IMR-90 (cell line): ENCODE measurements around the gene TRIM10. TPM values are rescaled to one million over a fixed set of nuclear protein-coding genes. Genes with fewer than 3 reads are reported as not detected.

Source experiments
- ATAC-seq: fragments of 200-7000 bp; cut with Tn5 transposase; 2 replicates; pipeline ENCODE4 v1.9.1; 2020; ENCODE audit warnings: low read depth, mild to moderate bottlenecking, moderate library complexity
- BruUV-seq: library from RNA; stranded (reverse); fragments of 400-500 nt; replicated peaks from 2 replicates; lab custom pipeline; 2021; lab: Mats Ljungman, UMichigan
- CTCF ChIA-PET: fragments of 300-600 bp; formaldehyde crosslinking; extraction: SDS; loops from one replicate; lab custom pipeline; 2021; ENCODE audit warnings: antibody characterized with exemption; lab: Yijun Ruan, JAX
- POLR2A ChIA-PET: fragments of 300-600 bp; sonication (Branson Sonifier 250); formaldehyde crosslinking; loops from one replicate; lab custom pipeline; 2022; ENCODE audit warnings: antibody characterized with exemption; ENCODE audit not compliant: unreplicated experiment; lab: Charles Lee
- DNase-seq: peaks from one replicate; pipeline ENCODE4 v3.0.0; 2013
- H2AFZ ChIP-seq: replicated peaks from 2 replicates; pipeline ENCODE3; 2013; ENCODE audit warnings: low read length, mild to moderate bottlenecking; ENCODE audit not compliant: poor library complexity
- H2AK5ac ChIP-seq: 2 replicates; pipeline ENCODE4 v1.6.1; 2013; ENCODE audit warnings: low read depth, low read length, inconsistent platforms
- H2AK9ac ChIP-seq: replicated peaks from 2 replicates; pipeline ENCODE3; 2013; ENCODE audit warnings: mild to moderate bottlenecking, low read depth, low read length, moderate library complexity; ENCODE audit not compliant: poor library complexity
- H2BK120ac ChIP-seq: 2 replicates; pipeline ENCODE4 v1.6.1; 2013; ENCODE audit warnings: low read depth, low read length, inconsistent platforms
- H2BK15ac ChIP-seq: 3 replicates; pipeline ENCODE4 v1.6.1; 2013; ENCODE audit warnings: low read depth, low read length, inconsistent platforms
- H2BK20ac ChIP-seq: 2 replicates; pipeline ENCODE4 v1.6.1; 2013; ENCODE audit warnings: low read depth, mild to moderate bottlenecking, inconsistent platforms, low read length, moderate library complexity
- H2BK5ac ChIP-seq: 2 replicates; pipeline ENCODE4 v1.6.1; 2013; ENCODE audit warnings: mild to moderate bottlenecking, low read depth, low read length, inconsistent platforms; ENCODE audit not compliant: poor library complexity, severe bottlenecking
- H3K14ac ChIP-seq: replicated peaks from 2 replicates; pipeline ENCODE4 v1.6.1; 2013; ENCODE audit warnings: low read depth, low read length, inconsistent platforms
- H3K18ac ChIP-seq: 2 replicates; pipeline ENCODE4 v1.6.1; 2013; ENCODE audit warnings: low read depth, low read length, control low read depth
- H3K23ac ChIP-seq: 2 replicates; pipeline ENCODE4 v1.6.1; 2013; ENCODE audit warnings: low read depth, low read length, inconsistent platforms
- H3K27ac ChIP-seq: 2 replicates; pipeline ENCODE4 v1.5.1; 2013; ENCODE audit warnings: mild to moderate bottlenecking, control low read depth, low read length; ENCODE audit not compliant: insufficient read depth
- H3K27me3 ChIP-seq: 2 replicates; pipeline ENCODE4 v1.6.1; 2013; ENCODE audit warnings: low read length; ENCODE audit not compliant: control insufficient read depth, insufficient read depth
- H3K36me3 ChIP-seq: 2 replicates; pipeline ENCODE4 v1.6.1; 2013; ENCODE audit warnings: low read length, mixed read lengths; ENCODE audit not compliant: control insufficient read depth, insufficient read depth
- H3K4ac ChIP-seq: 2 replicates; pipeline ENCODE4 v1.6.1; 2013; ENCODE audit warnings: low read depth, low read length, inconsistent platforms
- H3K4me1 ChIP-seq: 2 replicates; pipeline ENCODE4 v1.6.1; 2013; ENCODE audit warnings: low read length, mixed read lengths; ENCODE audit not compliant: control insufficient read depth, insufficient read depth
- H3K4me2 ChIP-seq: 2 replicates; pipeline ENCODE4 v1.6.1; 2013; ENCODE audit warnings: low read depth, mild to moderate bottlenecking, control low read depth, low read length, moderate library complexity
- H3K4me3 ChIP-seq: 2 replicates; pipeline ENCODE4 v1.5.1; 2013; ENCODE audit warnings: low read depth, mild to moderate bottlenecking, control low read depth, low read length, moderate library complexity; ENCODE audit not compliant: insufficient read depth
- H3K56ac ChIP-seq: 2 replicates; pipeline ENCODE4 v1.6.1; 2013; ENCODE audit warnings: low read length, inconsistent platforms; ENCODE audit not compliant: insufficient read depth; ENCODE audit errors: extremely low read depth
- H3K79me1 ChIP-seq, 2 experiments: 2 replicates each; pipeline ENCODE4 v1.6.1; 2013; ENCODE audit warnings: low read length in 2 of 2, inconsistent platforms in 1 of 2, low read depth in 1 of 2
- H3K9ac ChIP-seq: 2 replicates; pipeline ENCODE4 v1.6.1; 2013; ENCODE audit warnings: low read depth, low read length, control low read depth
- H3K9me1 ChIP-seq: 2 replicates; pipeline ENCODE4 v1.6.1; 2013; ENCODE audit warnings: low read length, inconsistent platforms; ENCODE audit not compliant: insufficient read depth
- H3K9me3 ChIP-seq: 2 replicates; pipeline ENCODE4 v1.6.1; 2013; ENCODE audit warnings: low read length; ENCODE audit not compliant: control insufficient read depth, insufficient read depth
- H4K20me1 ChIP-seq: 2 replicates; pipeline ENCODE4 v1.6.1; 2013; ENCODE audit warnings: low read length, inconsistent platforms; ENCODE audit not compliant: insufficient read depth
- H4K5ac ChIP-seq: 2 replicates; pipeline ENCODE4 v1.6.1; 2013; ENCODE audit warnings: mild to moderate bottlenecking, low read depth, low read length, control low read depth
- H4K8ac ChIP-seq, 2 experiments: 2 replicates each; pipeline ENCODE4 v1.6.1; 2013; ENCODE audit warnings: low read depth in 2 of 2, low read length in 2 of 2, control low read depth in 1 of 2, inconsistent platforms in 1 of 2
- H4K91ac ChIP-seq: 2 replicates; pipeline ENCODE4 v1.6.1; 2013; ENCODE audit warnings: low read depth, low read length, inconsistent platforms; ENCODE audit not compliant: insufficient read depth
- BHLHE40 ChIP-seq: fragments of 150-350 bp; IDR thresholded peaks from 2 replicates; pipeline ENCODE4 v1.6.1; 2016; ENCODE audit warnings: mild to moderate bottlenecking, low read depth, low read length
- CEBPB ChIP-seq: IDR thresholded peaks from 2 replicates; pipeline ENCODE4 v1.6.1; 2012; ENCODE audit warnings: low read depth, low read length, improper control_type of control experiment
- CHD1 ChIP-seq: IDR thresholded peaks from 2 replicates; pipeline ENCODE4 v1.6.1; 2012; ENCODE audit warnings: low read depth, low read length, improper control_type of control experiment
- ELK1 ChIP-seq: fragments of 150-350 bp; IDR thresholded peaks from 2 replicates; pipeline ENCODE4 v1.6.1; 2016; ENCODE audit warnings: low read depth, mild to moderate bottlenecking, low read length, moderate library complexity, borderline replicate concordance
- NFE2L2 ChIP-seq: fragments of 150-350 bp; IDR thresholded peaks from 2 replicates; pipeline ENCODE4 v1.6.1; 2016; ENCODE audit warnings: low read depth, mild to moderate bottlenecking, low read length
- RAD21 ChIP-seq: IDR thresholded peaks from 2 replicates; pipeline ENCODE4 v1.6.1; 2012; ENCODE audit warnings: low read length, improper control_type of control experiment
- RFX5 ChIP-seq: IDR thresholded peaks from 2 replicates; pipeline ENCODE4 v1.8.0; 2012; ENCODE audit warnings: low read depth, mild to moderate bottlenecking, low read length, moderate library complexity
- SMC3 ChIP-seq: fragments of 150-350 bp; IDR thresholded peaks from 2 replicates; pipeline ENCODE4 v1.6.1; 2016; ENCODE audit warnings: low read depth, mild to moderate bottlenecking, antibody characterized with exemption, low read length, moderate library complexity
- WGBS, 2 experiments: methylation state at CpG; one replicate each; pipeline versions ENCODE4 v1.1.5 to v1.1.7; 2013; ENCODE audit warnings: missing lambda C conversion rate in 2 of 2; ENCODE audit not compliant: insufficient read length in 1 of 2; ENCODE audit errors: extremely low coverage in 2 of 2; 5-methylcytosine and 5-hydroxymethylcytosine counted together
- dilution Hi-C: fragments of 300-500 bp; cut with HindIII; formaldehyde crosslinking; loops from one replicate; pipeline ENCODE4 v1.14.3; 2018; ENCODE audit warnings: low sequenced_read_pairs; ENCODE audit not compliant: unreplicated experiment
- in situ Hi-C: fragments of 300-500 bp; cut with MboI; formaldehyde crosslinking; loops from 3 replicates; pipeline ENCODE4 v1.14.3; 2019; ENCODE audit warnings: low sequenced_read_pairs, inconsistent platforms, mixed read lengths
- intact Hi-C: fragments of 100-400 bp; cut with micrococcal nuclease; formaldehyde crosslinking; loops from 2 replicates; pipeline ENCODE4 v1.10.0; 2022
- polyA plus RNA-seq, 3 experiments: library from polyadenylated mRNA; depleted of rRNA; stranded (reverse); fragments of >200 nt; gene quantifications; 2 replicates each; pipeline ENCODE4 v1.2.3, GENCODE V29; 2012; ENCODE audit warnings: low replicate concordance in 1 of 3
- total RNA-seq: library from RNA; depleted of rRNA; stranded (reverse); fragments of >200 nt; gene quantifications from 2 replicates; pipeline ENCODE4 v1.2.3, GENCODE V29; 2012

The TRIM10 gene
- total and polyA plus RNA-seq, 2 of the 4 experiments (the other 2 are of a cell fraction), result not detected

- BruUV-seq, result no TSS peak
- H3K4me1 ChIP-seq, result no peaks in the 10 kb centered on the region
- TF ChIP-seq SMC3 (no peak), NFE2L2 (no peak), ELK1 (no peak), CHD1 (no peak), BHLHE40 (no peak), RAD21 (no peak), CEBPB (no peak), RFX5 (no peak)
- in situ Hi-C loops (no loop called here), dilution Hi-C loops (no loop called here), intact Hi-C loops (no loop called here)
- no peak overlapping the region for H3K23ac ChIP-seq
- H3K9ac ChIP-seq, result no peak overlapping the region
- DNase-seq, result no peak
- peaks cover 21% of the 10 kb centered on the region for H3K27me3 ChIP-seq
- H2AFZ ChIP-seq, result no peak overlapping the region
- H4K8ac ChIP-seq, result no peak overlapping the region
- ChIA-PET CTCF (no interaction called here), POLR2A (interaction anchor here (0.6 kb wide), 1 partner anchor 218 kb away, joined by 3 read pairs; no protein-coding TSS in a partner anchor)
- 83% methylated on average over 1 of the region's 3 CpGs; no CpG with 5 or more reads in 1 of the 2 experiments for whole genome bisulfite sequencing, 2 experiments
- no peak overlapping the region for H2BK120ac ChIP-seq
- no peaks in the 10 kb centered on the region for H3K9me1 ChIP-seq
- no peak overlapping the region for H4K5ac ChIP-seq
- no peak overlapping the region for H3K4me3 ChIP-seq
- H3K27ac ChIP-seq, result no peak overlapping the region
- no peaks in the 10 kb centered on the region for H3K36me3 ChIP-seq
- ATAC-seq, result no peak
- H2BK15ac ChIP-seq, result no peak overlapping the region
- no peak overlapping the region for H3K56ac ChIP-seq
- no peak overlapping the region for H3K18ac ChIP-seq
- no peaks in the 10 kb centered on the region for H3K9me3 ChIP-seq
- H2BK20ac ChIP-seq, result no peak overlapping the region
- no peak overlapping the region for H2BK5ac ChIP-seq
- H4K20me1 ChIP-seq, result no peaks in the 10 kb centered on the region
- H2AK5ac ChIP-seq, result no peak overlapping the region
- no peaks in the 10 kb centered on the region for H3K79me1 ChIP-seq
- no peak overlapping the region for H4K91ac ChIP-seq
- H3K4ac ChIP-seq, result no peak overlapping the region
- H3K14ac ChIP-seq, result no peak overlapping the region
- H3K4me2 ChIP-seq, result no peak overlapping the region
- H2AK9ac ChIP-seq, result no peak overlapping the region
Measured at GRCh38 chr6:30152910-30153610, 8.0 kb downstream of the TRIM10 start.
